CD4-positive, alpha-beta T cell treated with Interleukin-17A for 4 hours (primary cell): ENCODE results near the gene ALDH1A3.

ENCODE experiments used
- DNase-seq: peaks from one replicate; pipeline ENCODE4 v3.0.0-alpha.2; 2020; ENCODE audit warnings: mixed read lengths

ALDH1A3 gene

DNA sequence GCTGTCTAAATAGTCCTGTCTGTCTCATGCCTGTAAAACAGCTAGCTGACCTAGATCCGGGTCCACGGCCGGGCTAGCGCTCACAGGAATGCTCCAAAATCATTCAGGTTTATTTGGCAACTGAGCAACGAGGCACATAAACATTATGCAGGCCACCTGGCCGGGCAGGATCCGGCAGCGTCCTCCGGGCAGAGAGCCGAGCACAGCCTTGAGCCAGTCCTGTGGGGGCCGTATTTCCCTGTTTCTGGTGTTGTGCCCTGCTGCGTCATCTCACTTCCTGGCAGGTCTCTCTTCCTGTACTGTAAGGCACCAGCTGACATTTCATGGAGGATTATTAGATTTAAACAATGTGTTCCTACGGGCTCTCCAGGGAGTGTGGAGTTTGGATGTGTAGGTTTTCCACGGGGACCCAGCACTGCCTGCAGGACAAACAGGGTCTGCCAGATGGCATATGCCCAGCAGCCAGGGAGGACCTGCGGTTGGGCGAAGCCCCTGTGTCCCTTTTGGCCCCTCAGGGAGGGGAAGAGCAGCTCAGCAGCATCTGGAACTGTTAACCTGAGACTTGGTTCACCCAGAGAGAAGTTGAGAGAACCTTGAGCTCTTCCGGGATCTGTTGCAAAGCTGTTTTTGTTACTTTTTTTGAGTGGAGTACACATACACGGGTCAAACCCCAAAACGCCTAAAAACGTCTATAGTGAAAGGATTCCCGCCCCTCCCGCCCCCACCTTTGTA, 23.0 kb downstream of the ALDH1A3 start:
- no peak for DNase-seq

DNA sequence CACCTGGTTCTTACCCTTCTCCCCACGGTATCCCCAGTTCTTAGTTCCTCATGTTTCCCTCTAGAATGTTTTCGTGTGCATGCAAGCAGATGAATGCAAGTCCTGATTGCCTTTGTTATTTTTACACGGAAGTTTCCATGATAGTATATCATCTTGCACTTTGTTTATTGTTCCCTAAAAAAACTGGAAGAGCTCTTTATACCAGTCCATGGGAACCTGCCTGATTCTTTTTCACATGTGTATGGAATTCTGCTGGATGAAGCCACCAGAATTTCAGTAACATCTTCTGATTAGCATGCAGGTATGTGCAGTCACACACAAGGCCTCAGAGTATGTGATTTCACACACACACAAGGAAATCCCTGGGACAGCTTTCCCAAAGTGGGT, 23.5 kb downstream of the ALDH1A3 start:
- no peak for DNase-seq

DNA sequence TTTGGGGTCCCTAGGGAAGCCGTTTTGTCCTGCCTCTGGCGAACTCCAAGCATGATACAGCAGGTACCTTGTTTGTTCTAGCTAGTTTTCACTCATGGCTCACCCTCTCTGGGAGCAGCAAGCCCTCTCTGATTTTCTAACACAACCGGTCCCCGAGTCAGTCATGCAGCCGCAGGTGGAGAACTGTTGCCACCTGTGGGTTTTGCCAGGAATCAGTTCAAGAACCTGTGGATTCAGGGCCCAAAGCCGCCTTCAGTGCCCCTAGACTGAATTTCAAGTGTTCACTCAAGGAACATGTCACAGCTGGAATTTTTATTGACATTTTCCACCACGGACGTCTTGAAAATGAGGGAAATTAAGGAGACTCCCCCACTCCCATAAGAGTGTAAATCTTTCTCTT, 26.2 kb downstream of the ALDH1A3 start:
- DNase-seq = no peak

DNA sequence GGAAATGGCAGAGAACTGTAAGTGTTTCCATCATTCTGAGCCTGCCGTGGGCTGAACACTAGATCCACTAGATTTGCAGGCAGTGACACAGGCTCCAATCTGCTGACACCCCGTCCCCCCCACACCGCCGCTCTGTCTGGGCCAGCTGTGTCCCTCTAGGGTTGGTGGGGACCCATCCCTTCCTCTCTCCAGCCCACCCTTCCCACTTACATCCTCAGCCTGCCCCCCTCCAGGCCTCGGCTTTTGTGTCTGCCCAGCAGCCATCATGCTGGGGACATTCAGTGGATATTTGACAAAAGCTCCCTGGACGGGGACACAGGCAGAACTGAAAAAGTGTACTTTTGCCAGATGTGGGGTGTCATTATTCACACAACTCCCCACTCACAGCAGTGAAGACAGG, 28.8 kb downstream of the ALDH1A3 start:
- DNase-seq = no peak

DNA sequence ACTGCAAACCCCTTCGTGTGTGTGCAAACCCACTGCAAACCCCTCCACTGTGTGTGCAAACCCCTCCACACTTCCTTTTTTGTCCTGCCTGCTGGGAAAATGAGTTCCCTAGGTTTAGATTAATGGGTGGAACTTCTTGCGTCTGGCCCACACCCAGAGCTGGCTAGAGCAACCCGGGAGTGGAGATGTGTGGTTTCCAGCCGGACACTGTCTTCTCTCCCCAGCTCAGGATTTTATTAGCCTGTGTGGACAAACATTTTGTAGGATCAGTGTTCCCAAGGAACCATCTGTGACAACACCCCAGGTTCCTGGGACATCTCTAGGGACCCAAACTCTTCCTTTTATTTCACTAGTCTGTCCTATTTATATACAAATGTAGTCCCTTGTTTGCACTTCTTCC, 29.9 kb downstream of the ALDH1A3 start:
- DNase-seq = no peak

DNA sequence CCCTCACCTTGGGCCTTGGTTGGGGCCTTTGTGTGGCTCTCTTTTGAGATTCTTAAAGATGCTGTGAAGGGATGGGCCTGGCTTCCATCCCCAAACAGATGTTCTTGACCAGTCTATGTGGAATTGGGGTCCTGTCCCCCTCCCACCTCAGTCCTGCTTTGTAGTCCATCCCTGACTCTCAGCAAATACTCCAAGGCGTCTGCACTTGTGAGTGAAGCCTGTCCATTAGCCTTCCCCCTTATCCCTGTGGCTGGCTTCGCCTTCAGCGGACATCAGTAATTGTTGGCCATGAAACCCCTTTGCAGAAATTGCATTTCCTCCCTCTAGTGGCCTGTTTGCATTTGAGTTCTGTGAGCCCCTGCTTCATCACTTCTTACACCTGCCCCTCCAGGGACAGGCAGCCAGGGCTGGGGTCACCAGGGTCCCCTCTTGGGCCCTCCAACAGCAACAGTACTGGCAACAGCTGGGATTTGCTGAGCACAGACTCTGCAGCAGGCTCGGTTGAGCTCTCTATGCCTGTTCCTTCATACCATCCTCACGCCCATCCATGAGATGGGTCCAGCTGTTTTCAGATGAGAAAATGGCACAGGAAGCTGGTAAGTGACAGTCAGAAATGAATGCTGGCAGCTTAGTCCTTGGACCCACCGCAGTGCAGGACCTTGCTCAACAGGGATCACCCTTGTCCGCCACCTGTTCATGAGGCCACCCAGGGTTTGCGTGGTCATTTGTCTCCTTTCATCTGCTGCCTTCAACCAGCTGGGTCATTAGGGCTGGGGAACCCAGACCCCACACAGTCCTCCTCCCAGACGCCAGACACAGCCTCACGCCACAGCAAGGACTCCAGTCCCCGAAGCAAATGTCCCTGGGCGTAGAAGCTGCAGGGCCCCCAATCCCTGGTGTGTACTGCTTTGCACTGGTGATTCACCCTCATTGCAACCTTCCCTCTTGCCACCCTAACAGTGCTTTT, 30.6 kb downstream of the ALDH1A3 start:
- no peak for DNase-seq

DNA sequence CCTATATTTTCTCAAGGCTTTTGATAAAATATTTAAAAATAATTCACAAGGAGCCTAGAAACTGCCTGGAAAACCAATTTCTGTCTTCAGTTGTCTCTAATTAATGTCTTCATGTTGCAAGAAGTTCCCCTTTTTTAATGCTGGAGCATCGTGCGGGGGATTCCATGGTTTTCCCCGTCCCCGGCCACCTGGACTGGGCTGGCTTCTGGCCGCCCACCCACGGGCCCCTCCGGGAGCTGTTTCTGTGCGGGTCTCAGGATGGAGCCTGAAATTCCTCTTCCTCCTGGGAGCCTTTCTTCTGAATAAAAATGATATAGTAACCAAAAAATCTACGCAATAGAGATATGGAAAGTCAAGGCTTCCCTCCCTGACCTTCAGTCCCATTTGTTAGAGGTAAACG, 31.5 kb downstream of the ALDH1A3 start:
- DNase-seq = no peak

DNA sequence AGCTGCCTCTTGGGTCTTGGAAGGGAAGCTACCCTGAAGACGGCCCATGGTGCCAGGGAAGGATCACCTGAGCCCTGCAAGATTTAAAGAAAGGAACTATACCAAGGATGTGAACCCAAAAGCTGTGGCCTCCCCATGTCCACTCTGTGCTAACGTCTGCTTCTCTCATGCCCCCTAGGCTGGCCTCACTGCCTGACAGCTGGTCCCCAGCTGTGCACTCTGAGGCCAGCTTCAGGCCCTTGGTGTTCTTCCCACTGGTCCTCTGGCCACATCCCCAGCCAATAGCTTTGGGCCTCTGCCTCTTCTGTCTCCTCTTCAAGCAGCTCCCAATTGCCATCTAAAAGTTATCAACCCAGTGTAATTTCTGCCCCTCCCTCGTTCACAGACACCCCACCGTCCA, 34.3 kb downstream of the ALDH1A3 start:
- no peak for DNase-seq

DNA sequence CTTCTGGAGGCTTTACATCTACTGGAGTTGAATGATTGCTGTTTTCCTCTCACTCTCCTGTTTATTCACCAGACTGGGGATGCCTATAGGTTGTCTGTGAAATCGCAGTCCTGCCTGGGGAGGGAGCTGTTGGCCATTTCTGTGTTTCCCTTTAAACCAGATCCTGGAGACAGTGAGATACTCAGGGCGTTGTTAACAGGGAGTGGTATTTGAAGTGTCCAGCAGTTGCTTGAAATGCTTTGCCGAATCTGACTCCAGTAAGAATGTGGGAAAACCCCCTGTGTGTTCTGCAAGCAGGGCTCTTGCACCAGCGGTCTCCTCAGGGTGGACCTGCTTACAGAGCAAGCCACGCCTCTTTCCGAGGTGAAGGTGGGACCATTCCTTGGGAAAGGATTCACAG, 35.2 kb downstream of the ALDH1A3 start:
- DNase-seq = no peak

DNA sequence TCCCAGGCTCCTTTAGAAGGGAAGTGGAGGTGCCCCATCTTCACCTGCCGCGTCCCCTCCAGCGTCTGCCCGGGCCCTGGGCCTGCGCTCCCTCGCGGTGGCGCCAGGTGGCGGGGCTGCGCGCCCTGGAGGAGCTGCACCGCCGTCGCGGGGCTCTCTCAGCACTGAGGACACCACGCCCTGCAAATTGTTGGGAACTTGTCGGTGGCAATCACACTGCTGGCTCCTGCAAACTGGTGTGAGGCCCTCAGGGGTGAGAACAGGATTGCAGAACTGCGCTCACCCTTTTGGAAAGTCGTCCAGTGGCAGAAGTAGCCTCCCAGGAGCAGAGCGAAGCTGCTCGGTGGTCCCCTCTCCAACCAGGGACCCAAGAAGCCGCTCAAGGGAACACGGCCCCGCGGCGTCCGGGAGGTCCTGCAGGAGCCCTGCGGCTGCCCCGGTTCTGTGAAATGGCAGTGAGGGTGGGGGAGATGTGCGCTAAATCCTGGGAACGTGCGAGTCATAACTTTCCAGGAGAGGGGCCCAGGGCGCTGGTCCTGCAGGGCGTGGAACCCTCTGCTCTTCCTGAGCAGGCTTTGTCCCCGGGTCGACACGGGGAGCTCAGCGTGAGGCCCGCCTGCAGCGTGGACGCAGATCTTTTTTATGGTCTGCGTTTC, 38.5 kb downstream of the ALDH1A3 start:
- DNase-seq = peak; percentile 60

DNA sequence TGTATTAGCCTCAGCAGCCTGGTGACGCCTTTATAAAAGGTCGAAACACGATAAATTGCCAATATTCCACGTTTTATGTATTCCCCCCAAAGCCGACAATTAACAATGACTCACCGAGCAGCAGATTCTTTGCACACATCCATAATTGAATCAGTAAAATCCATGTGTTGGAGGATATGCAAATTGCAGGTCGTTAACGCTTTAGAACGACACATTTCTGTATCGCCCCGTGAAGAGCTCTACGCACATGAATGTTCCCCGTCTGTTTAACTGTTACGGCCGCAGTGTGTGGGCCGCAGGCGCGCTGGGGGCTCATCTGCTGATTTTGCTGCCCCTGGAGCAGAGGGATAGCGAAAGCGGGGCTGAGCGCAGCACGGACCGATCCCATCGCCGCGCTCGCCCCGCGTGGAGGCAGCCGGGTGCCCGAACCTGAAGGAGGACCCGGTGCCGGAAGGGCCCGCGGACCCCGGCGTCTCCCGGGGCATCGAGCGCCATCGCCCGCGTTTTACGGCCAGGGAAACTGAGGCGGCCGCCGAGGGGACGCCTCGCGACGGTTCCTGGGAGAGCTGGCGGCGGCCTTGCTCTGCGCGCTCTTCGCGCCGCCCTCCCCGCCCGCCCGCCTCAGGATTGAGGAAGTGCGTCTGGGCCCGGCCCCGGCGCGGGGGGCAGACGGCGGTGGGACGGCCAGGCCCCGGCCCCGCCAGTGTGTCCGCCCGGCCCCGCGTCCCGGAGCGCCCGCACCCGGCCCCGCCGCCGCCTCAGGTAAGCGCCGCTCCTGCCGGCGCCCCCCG, 39.3 kb downstream of the ALDH1A3 start, which contains the start of gene LRRK1:
LRRK1 (plus strand) TSS at position 668 of the 791 bp plus-strand sequence. CDS start 5,276 bp downstream, outside the sequence.
- DNase-seq = peak; percentile 13

DNA sequence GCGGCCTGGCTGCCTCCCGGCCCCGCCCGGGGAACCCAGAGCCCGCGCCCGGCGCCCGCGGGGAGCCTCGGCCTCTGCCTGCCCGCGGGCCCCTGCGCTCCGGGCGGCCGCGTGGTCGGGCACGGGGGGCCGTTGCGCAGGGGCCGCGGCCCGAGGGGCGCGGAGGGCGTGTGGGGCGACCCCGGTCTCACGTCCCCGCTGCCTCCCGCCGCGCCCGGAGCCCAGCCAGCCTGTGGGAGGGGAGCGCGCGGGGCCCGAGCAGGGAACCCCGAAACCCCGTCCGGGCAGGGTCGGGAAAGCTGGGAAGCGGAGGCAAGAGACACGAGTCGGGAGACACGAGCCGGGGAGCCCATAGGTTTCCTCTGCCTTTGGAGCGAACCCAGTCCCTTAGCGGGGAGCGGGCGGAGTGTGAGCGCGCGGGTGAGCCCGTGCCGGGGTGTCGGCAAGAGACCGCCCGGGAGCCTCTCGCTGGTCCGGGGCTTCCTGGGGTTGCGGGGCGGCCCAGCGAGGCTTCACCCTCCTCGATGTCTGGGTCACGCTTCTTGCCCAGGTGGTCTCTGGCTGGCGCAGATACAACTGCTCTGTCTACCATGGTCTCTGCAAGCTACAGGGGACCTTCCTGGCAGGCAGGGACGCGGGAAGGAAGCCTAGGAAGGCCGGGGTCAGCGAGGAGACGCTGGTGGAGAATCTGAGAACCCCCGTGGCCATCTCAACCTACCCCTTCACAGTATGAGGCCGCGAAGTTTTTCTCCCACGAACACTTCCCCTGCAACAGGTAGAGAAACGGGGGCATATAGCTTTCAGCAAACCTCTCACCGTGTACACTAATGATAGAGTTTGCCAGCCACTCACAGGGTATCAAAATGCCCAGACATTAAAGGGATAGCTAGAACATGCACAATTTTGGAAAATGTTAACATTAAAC, 40.1 kb downstream of the ALDH1A3 start:
- DNase-seq = no peak

DNA sequence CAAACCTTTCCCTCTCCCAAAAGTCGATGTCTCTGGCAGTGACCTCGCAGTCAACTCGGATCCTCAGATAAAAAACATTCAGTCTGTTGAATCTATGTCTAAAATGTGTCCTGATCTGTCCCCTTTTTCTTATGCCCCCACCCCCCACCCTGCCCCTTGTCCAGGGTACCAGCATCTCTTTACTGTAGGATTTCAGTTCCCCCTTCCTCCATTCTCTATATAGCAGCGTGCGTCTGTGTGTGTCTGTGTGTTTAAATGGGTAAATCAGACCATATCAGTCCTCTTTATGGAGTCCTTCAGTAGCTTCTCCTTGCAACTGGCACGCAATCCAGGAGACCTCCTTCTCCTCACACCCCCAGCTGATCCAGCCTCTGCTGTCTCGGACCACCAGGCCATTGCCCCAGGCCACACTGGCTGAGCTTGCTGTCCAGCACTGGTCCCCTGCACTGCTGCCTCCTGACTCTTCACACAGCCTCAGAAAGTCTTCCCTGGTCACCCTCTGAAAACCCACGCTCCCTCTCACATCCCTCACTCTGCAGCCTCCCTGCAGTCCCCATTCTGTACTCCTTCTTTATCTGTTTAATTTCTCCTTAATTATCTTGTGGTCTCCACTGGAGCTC, 41.0 kb downstream of the ALDH1A3 start:
- DNase-seq = no peak

DNA sequence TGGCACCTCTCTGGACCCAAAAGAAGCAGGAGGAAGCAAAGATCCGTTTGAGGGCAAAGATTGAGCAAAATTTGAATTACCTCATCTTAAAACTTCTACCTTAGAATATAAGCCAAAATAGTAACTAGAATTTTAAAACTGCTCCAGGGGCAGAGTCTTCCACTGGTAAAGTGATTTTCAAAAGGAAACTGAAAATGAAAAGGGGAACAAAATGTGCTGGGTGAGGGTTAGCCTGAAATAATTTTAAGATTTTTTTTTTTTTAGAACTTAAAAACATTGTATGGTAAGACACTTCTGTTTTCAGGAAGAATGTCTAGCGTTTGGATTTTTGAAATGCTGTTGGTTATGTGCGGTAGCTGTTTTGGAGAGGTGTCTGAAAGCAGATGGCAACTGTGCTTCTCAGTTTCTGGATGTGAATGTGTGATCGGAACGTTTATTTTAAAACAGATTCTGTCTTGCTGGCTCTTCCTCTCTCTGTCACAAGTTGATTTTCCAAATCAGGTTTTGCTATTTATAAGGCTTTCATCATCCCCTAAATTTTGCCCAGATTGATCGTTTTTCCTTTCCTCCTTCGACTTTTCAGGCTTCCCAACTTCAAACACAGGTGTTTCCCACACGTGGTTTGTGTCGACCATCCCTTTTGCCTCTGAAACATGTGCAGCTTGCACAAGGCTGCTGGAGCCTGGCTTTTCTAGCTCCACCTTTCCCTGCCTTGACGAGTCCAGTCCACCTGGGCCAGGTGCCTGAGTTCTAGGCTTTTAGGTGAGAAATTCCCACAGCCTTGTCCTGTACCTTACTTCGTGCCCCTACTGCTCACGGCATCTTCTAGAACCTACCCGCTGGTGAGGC, 42.8 kb downstream of the ALDH1A3 start:
- no peak for DNase-seq

DNA sequence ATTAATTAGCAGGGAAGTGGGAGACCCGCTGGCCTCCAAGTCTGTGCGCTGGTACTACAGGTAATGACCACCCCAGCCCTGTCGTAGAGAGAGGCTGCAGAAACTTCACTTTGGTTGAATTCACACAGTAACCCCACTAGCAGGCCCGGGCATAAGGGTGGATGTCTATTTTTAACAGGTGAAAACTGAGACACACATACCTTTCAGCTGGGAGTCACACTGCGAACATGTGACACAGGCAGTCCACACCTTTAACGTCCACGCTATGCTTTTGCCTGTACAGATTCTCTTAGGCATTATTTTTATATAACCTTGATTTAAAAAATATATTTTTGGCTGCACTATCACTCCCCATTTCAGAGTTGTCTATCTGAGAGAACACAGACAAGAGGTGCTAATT, 43.4 kb downstream of the ALDH1A3 start:
- DNase-seq = no peak

DNA sequence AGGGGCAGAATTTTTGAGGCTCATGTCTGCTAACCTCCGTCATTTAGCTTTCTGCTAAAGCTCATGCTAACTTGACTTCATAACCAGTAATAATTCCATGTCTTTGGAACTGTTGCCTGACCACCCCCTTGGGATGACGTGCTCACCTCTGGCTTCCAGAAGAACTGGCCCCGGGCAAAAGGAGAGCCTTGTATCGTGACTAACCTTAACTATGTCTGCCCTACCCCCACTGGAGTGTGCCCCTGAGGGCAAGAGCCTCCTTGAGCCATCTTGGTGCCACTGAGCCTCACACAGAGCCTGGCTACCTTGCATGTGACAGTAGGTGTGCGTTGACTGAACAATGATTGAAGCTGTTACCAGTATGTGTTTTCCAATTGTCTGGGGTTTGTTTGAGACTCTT, 44.3 kb downstream of the ALDH1A3 start:
- DNase-seq = no peak

DNA sequence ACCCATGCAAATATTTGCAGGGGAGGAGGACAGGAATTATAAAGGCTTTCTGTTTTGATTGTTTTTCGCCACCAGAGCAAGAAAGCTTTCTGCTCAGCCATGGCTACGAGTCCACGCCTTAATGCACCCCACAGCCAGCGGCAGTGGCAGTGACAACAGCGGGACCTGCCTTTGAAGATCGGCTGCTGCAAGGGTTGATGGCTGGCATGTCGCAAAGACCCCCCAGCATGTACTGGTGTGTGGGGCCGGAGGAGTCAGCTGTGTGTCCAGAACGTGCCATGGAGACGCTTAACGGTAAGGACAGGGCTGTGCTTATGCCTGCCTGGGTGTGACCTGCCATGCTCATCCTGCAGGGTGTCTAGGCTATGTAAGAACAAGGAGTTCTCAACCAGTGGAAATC, 44.8 kb downstream of the ALDH1A3 start:
- DNase-seq = no peak

DNA sequence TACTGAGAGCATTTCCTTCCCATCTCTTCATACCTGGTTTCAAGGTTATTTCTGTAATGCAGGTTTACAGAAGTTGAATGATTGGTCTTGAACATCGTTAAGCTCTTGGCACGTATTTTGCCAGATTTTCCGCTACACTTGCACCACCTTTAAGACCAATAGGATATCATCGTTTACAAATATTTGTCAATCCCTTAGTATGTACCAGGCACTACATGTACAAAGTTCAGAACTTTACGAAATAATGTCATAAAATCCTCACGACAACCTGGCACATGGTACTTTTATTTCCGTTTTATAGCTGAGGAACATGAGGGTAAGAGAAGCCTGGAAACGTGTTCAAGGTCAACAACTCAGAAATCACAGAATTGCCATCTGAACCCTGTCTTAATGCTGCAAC, 45.8 kb downstream of the ALDH1A3 start:
- no peak for DNase-seq

DNA sequence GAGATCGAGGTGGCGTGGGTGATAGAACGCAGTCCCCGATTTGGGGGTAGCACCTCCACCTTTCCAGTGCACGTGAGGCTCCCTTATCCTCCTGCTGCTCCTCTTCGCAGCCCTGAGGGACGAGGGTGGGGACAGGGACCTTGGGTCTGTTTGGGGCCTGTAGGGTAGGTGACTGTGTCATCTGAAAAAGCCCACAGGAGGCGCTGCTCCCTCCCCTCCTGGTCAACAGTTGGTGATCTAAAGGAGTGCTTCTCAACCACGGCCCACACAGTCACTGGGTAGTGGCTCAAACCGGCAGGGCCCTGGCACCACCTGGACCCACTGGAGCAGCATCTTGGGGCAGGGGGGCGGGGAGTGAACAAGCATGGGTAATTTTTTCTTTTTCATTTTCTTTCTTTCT, 46.6 kb downstream of the ALDH1A3 start:
- no peak for DNase-seq
